Measurements from ENCODE around the gene BCHE.
"Not testable (repeated sequence)": the region's sequence is repeated elsewhere in the genome, so short reads cannot be mapped to it uniquely, and the experiment has no call there.

BCHE gene

DNA sequence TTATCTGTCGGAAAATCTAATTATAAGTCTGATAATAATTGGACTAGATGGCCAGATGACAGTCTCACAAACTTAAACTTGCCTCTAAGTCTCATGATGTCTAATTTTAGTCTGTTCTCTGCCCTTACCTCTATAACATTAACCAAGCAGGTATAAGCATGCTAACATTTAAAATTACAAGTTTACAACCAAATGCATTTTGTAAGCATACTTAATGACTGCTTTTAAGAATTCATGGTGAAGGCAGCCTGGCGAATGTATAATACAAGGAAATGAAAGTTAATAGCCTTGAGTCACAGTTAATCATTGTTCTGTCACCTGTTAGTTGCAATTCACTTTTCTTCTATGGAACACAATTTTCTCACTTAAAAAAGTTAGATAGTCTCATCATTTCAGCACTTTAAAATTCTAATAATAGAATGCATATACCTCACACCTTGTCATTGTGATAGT is 16.5 kb downstream of the BCHE start:
- DNase-seq (ENCODE audit: low spot score), result no peak
- no peak for TF ChIP-seq CTCF (IDR thresholded peaks at IDR 0.05; ENCODE audit: extremely low read depth, missing control alignments)

DNA sequence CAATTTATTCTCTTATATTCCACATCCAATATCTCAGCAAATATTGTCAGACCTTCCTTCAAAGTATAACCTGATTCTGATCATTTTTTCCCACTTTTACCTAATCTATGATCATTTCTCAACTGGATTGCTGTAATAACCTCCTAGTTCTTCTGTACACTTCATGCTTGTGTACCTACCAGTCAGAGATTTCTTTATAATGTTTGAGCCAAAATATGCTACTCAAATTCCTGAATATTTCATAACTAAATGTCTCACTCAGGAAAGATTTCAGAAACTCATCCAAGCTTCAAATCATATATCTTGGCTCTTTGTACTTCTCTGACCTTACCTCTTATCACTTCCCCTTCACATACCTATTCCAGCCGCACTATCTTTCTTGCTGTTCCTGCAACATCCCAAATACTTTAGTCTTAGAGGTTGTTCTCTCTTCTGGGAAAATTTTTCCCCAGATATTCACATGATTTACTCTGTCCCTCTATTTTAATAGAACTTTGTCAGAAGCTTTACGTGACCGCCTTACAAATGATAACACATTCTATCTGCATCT is 20.0 kb downstream of the BCHE start:
- no peak for TF ChIP-seq CTCF (IDR thresholded peaks at IDR 0.05; ENCODE audit: extremely low read depth, missing control alignments)
- no peak for DNase-seq (ENCODE audit: low spot score)

- TF ChIP-seq CTCF (IDR thresholded peaks at IDR 0.05; ENCODE audit: extremely low read depth, missing control alignments), result no peak
- DNase-seq (ENCODE audit: low spot score), result no peak
These were observed 21.0 kb downstream of the BCHE start for GRCh38 chr3:165816209-165816608.

- no peak for TF ChIP-seq CTCF (IDR thresholded peaks at IDR 0.05; ENCODE audit: extremely low read depth, missing control alignments)
- no peak for DNase-seq (ENCODE audit: low spot score)
These were observed 21.5 kb downstream of the BCHE start for GRCh38 chr3:165815682-165816081.

DNA sequence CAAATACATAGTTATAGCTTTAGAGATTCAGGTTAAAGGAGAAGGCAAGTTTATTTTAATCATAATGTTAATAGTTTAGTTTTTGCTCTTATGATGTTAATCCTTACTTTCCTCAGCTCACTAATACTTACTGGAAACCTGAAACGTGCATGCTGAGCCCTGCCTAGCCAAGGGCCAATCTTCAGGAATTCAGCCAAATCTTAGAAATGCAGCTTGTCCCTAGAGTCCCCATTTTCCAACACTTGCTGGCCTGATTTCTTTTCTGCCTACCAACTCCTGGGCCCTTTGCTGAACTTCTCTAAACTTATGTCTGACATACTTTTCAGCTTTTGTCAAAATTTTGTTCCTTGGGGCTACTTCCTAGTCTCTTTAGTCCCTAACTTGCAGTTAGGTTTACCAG is 22.8 kb downstream of the BCHE start:
- TF ChIP-seq CTCF (IDR thresholded peaks at IDR 0.05; ENCODE audit: extremely low read depth, missing control alignments), result no peak
- no peak for DNase-seq (ENCODE audit: low spot score)

DNA sequence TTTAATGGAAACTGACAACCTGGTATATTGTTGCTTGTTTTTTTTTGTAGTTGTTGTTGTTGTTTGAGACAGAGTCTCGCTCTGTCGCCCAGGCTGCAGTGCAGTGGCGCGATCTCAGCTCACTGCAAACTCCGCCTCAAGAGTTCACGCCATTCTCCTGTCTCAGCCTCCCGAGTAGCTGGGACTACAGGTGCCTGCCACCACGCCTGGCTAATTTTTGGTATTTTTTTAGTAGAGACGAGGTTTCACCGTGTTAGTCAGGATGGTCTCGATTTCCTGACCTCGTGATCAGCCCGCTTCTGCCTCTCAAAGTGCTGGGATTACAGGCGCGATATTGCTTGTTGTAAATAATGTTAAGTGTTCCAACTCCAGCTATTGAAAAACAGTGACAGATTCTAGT is 29.3 kb downstream of the BCHE start:
- not testable (repeated sequence) for DNase-seq (ENCODE audit: low spot score)

DNA sequence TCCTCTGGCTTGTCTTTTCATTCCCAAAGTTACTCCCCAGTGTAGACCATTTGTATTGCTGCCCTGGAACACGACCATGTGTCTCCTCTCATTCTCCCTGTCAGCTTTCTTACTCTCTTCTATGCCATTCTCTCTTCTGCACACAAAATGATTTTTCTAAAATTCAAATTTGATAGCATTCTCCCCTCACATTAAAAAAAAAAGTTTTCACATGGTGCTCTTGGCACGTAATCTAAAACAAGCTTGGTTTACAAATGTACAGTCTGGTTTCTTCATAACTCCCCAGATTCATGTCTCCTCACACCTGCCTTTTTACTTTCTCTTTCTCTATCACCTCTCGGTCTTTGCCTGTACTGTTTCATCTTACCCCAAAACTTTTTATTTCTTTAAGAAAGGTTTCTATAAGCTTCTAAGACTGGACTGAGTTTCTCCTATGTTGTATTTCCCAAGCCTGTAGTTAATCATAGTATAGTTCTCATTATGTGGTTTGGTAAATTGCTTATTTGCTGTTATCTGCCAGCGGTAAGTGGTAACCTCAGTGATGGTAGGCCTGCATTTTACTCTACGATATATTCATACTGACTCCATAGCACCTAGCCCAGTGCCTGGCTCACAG is 31.2 kb downstream of the BCHE start:
- no peak for TF ChIP-seq CTCF (IDR thresholded peaks at IDR 0.05; ENCODE audit: extremely low read depth, missing control alignments)
- DNase-seq (ENCODE audit: low spot score), result peak; percentile 14

GRCh38 chr3:165803471-165803870 is 33.8 kb downstream of the BCHE start:
- TF ChIP-seq CTCF (IDR thresholded peaks at IDR 0.05; ENCODE audit: extremely low read depth, missing control alignments), result no peak
- DNase-seq (ENCODE audit: low spot score), result no peak

All from GM20000 (cell line).